SU-DHL-6 (cell line): ENCODE measurements around the gene PPT1.

Source experiments
- H2AFZ ChIP-seq: fragments of 200-600 bp; sonication (generic); 2 replicates; pipeline ENCODE4 v1.6.1; 2014; ENCODE audit warnings: low read depth, mild to moderate bottlenecking, moderate library complexity, mixed read lengths, antibody characterized with exemption, low read length; ENCODE audit not compliant: severe bottlenecking
- H3F3A ChIP-seq: fragments of 200-600 bp; shearing (Covaris generic); 2 replicates; pipeline ENCODE4 v1.6.0; 2016; ENCODE audit warnings: antibody characterized with exemption, mild to moderate bottlenecking; ENCODE audit not compliant: insufficient read depth
- H3K27ac ChIP-seq: fragments of 200-600 bp; sonication (generic); 2 replicates; pipeline ENCODE4 v1.5.1; 2016; ENCODE audit warnings: low read depth, mild to moderate bottlenecking, low read length, moderate library complexity, mixed read lengths
- H3K27me3 ChIP-seq: fragments of 200-600 bp; sonication (generic), shearing (Covaris generic); 2 replicates; pipeline ENCODE4 v1.6.0; 2014; ENCODE audit warnings: mild to moderate bottlenecking, low read length
- H3K36me3 ChIP-seq: fragments of 200-600 bp; sonication (generic); 2 replicates; pipeline ENCODE4 v1.6.1; 2014; ENCODE audit warnings: mild to moderate bottlenecking, low read length, mixed read lengths
- H3K4me2 ChIP-seq: fragments of 300-600, 200-600 bp; shearing (Covaris generic), sonication (generic); 2 replicates; pipeline ENCODE4 v1.6.0; 2014; ENCODE audit warnings: low read length, low read depth, mild to moderate bottlenecking; ENCODE audit not compliant: poor library complexity, severe bottlenecking
- H3K4me3 ChIP-seq: fragments of 200-600 bp; sonication (generic); 2 replicates; pipeline ENCODE4 v1.5.1; 2014; ENCODE audit warnings: antibody characterized with exemption, low read length, mild to moderate bottlenecking, mixed read lengths; ENCODE audit not compliant: insufficient read depth, poor library complexity, severe bottlenecking
- H3K79me2 ChIP-seq: fragments of 200-600 bp; sonication (generic); 2 replicates; pipeline ENCODE4 v1.6.1; 2014; ENCODE audit warnings: mild to moderate bottlenecking, low read length, moderate library complexity; ENCODE audit not compliant: insufficient read depth
- H3K9ac ChIP-seq: fragments of 200-600 bp; sonication (generic); 2 replicates; pipeline ENCODE4 v1.7.0; 2014; ENCODE audit warnings: mild to moderate bottlenecking, low read length
- H3K9me2 ChIP-seq: fragments of 200-600 bp; sonication (generic); replicated peaks from 2 replicates; pipeline ENCODE4 v1.6.1; 2014; ENCODE audit warnings: low read length; ENCODE audit not compliant: insufficient read depth
- H3K9me3 ChIP-seq: fragments of 200-600 bp; sonication (generic); 2 replicates; pipeline ENCODE4 v1.6.1; 2014; ENCODE audit warnings: low read length, mixed read lengths; ENCODE audit not compliant: insufficient read depth
- H4K20me1 ChIP-seq: fragments of 200-600 bp; sonication (generic); 2 replicates; pipeline ENCODE4 v1.6.1; 2014; ENCODE audit warnings: low read depth, mild to moderate bottlenecking, antibody characterized with exemption, low read length, moderate library complexity, mixed read lengths
- EZH2phosphoT487 ChIP-seq: fragments of 200-600 bp; sonication (generic), shearing (Covaris generic); conservative IDR thresholded peaks from 2 replicates; pipeline ENCODE4 v1.6.1; 2018; ENCODE audit warnings: mild to moderate bottlenecking, antibody characterized with exemption, low read length, moderate library complexity, mixed read lengths
- TF ChIP-seq, protein P1 (sequence below): fragments of 200-600 bp; sonication (generic); IDR thresholded peaks from one replicate; pipeline ENCODE4 v1.5.1; 2017; ENCODE audit warnings: antibody characterized with exemption, mild to moderate bottlenecking, low read length, moderate library complexity; ENCODE audit not compliant: insufficient read depth, poor library complexity, severe bottlenecking

The PPT1 gene

DNA sequence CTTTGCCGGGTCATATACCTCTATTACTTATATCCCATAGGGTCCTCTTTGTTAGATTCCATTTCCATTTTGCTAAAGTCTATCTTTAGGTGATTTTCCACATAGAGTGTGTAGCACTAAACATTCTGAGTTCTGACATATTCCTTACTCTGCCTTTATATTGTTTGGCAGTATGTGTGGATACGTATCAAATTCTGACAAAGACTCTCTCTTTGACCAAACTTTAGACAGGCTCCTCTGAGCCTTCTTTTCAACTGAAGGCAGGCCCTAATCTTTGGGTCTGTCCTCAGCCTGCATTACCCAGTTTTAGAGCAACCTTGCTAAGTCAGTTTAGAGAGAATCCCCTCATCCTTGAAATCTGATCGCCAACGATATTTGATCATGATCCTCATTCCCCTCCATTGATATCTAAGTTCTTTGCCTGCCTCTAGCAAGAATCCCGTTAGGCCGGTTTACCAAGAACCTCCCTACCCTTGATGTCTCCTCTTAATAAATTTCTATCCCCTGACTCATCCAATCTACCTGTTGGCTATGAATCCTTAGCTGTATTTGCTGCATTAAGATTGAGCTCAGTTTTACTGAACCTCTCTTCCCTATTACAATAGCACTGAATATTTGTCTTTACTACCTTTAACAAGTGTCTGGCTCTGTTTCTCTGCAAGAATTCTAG, 10.4 kb upstream of the PPT1 start:
- H3K9me3 ChIP-seq: no peaks in the 10 kb centered on the region
- H3F3A ChIP-seq: no peaks in the 10 kb centered on the region; the same call in 1 of the 2 replicates
- no peaks in the 10 kb centered on the region for H3K9me2 ChIP-seq
- H3K36me3 ChIP-seq: no peaks in the 10 kb centered on the region
- H4K20me1 ChIP-seq: no peaks in the 10 kb centered on the region
- H3K27me3 ChIP-seq: no peaks in the 10 kb centered on the region
- H3K4me2 ChIP-seq: no peak overlapping the region
- TF ChIP-seq EZH2phosphoT487: no peak
- TF ChIP-seq, protein P1, sequence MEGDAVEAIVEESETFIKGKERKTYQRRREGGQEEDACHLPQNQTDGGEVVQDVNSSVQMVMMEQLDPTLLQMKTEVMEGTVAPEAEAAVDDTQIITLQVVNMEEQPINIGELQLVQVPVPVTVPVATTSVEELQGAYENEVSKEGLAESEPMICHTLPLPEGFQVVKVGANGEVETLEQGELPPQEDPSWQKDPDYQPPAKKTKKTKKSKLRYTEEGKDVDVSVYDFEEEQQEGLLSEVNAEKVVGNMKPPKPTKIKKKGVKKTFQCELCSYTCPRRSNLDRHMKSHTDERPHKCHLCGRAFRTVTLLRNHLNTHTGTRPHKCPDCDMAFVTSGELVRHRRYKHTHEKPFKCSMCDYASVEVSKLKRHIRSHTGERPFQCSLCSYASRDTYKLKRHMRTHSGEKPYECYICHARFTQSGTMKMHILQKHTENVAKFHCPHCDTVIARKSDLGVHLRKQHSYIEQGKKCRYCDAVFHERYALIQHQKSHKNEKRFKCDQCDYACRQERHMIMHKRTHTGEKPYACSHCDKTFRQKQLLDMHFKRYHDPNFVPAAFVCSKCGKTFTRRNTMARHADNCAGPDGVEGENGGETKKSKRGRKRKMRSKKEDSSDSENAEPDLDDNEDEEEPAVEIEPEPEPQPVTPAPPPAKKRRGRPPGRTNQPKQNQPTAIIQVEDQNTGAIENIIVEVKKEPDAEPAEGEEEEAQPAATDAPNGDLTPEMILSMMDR: no peak
- no peak overlapping the region for H2AFZ ChIP-seq
- H3K79me2 ChIP-seq: no peaks in the 10 kb centered on the region
- no peak overlapping the region for H3K9ac ChIP-seq
- H3K4me3 ChIP-seq: no peak overlapping the region
- no peak overlapping the region for H3K27ac ChIP-seq

DNA sequence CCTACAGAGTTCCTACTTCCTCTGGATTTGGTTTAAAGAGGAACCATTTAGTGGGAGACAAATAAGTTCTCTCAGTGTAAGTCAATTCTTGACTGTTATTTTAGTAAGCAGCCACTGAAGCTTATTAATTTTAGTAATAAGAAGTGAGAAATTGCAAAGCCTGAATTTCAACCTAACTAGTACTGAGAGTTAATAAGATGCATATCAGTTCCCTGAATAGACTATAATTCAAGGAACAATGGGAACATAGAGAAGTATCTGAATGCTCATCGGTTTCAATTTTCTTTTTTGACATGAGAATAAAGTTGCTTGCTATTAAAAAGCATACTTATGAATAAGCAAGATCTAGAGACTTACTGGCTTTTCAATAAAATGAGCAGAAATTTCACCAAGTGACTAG, 8.0 kb upstream of the PPT1 start:
- H3K36me3 ChIP-seq: no peaks in the 10 kb centered on the region
- no peak overlapping the region for H3K27ac ChIP-seq
- H3K79me2 ChIP-seq: no peaks in the 10 kb centered on the region
- TF ChIP-seq EZH2phosphoT487: no peak
- TF ChIP-seq, protein P1: no peak
- H3K9me3 ChIP-seq: no peaks in the 10 kb centered on the region
- no peaks in the 10 kb centered on the region for H4K20me1 ChIP-seq
- no peak overlapping the region for H2AFZ ChIP-seq
- H3F3A ChIP-seq: no peaks in the 10 kb centered on the region; the same call in 1 of the 2 replicates
- H3K9ac ChIP-seq: no peak overlapping the region
- H3K4me3 ChIP-seq: no peak overlapping the region
- no peaks in the 10 kb centered on the region for H3K9me2 ChIP-seq
- no peak overlapping the region for H3K4me2 ChIP-seq
- no peaks in the 10 kb centered on the region for H3K27me3 ChIP-seq

DNA sequence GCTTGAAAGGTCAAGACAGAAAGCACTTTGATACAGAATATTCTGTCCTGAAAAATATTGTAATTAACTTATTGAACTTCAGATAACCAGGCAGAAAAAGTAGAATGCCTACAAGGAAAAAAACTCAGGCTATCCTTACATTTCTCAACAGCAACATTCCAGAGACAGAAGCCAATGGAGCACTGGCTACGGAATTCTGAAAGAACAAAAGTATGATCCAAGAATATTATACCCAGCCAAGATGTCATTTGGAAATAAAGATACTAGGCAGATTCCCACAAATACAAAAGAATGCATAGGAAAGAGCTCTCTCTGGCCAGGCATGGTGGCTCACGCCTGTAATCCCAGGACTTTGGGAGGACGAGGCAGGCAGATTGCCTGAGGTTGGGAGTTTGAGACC, 5.8 kb upstream of the PPT1 start:
- no peaks in the 10 kb centered on the region for H3K9me3 ChIP-seq
- H3K36me3 ChIP-seq: no peaks in the 10 kb centered on the region
- no peaks in the 10 kb centered on the region for H3K27me3 ChIP-seq
- H3K4me3 ChIP-seq: no peak overlapping the region
- TF ChIP-seq, protein P1: no peak
- TF ChIP-seq EZH2phosphoT487: no peak
- no peaks in the 10 kb centered on the region; the same call in 1 of the 2 replicates for H3F3A ChIP-seq
- no peaks in the 10 kb centered on the region for H3K79me2 ChIP-seq
- H4K20me1 ChIP-seq: no peaks in the 10 kb centered on the region
- H2AFZ ChIP-seq: no peak overlapping the region
- no peak overlapping the region for H3K27ac ChIP-seq
- H3K9ac ChIP-seq: no peak overlapping the region
- H3K9me2 ChIP-seq: no peaks in the 10 kb centered on the region
- H3K4me2 ChIP-seq: no peak overlapping the region
